Midbrain (tissue), 1 donor: ENCODE data around the gene CDV3.
"Not testable (repeated sequence)": the region's sequence is repeated elsewhere in the genome, so short reads cannot be mapped to it uniquely, and the experiment has no call there.

Source experiments
- DNase-seq: peaks from one replicate; lab custom pipeline; 2025; lab: John Stamatoyannopoulos, UW

CDV3 gene, protein sequence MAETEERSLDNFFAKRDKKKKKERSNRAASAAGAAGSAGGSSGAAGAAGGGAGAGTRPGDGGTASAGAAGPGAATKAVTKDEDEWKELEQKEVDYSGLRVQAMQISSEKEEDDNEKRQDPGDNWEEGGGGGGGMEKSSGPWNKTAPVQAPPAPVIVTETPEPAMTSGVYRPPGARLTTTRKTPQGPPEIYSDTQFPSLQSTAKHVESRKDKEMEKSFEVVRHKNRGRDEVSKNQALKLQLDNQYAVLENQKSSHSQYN

DNA sequence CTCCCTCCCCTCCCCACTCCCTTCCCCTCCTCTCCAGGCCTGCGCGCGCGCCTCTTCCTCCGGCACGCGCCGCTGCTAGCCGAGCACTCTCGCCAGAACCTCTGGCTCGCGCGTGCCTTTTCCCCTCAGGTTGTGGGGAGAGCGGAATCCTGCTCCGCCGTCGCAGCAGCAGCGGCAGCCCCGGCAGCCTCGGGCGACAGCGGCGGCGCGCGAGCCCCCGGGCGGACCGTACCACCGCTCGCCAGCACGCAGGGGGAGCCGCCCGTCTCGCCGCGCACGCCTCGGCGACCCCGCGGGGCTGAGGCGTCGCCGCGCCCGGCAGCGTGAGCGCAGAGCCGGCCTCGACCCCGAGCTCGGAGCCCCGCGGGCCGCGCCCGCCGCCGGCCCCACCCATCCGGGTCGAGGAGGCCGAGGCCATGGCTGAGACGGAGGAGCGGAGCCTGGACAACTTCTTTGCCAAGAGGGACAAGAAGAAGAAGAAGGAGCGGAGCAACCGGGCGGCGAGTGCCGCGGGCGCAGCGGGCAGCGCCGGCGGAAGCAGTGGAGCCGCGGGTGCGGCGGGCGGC is at the start of gene CDV3:
Gene CDV3 (plus strand): TSS at position 58 of the 566 bp plus-strand sequence. CDS start 359 bp downstream, at position 417.
- no peak for DNase-seq

DNA sequence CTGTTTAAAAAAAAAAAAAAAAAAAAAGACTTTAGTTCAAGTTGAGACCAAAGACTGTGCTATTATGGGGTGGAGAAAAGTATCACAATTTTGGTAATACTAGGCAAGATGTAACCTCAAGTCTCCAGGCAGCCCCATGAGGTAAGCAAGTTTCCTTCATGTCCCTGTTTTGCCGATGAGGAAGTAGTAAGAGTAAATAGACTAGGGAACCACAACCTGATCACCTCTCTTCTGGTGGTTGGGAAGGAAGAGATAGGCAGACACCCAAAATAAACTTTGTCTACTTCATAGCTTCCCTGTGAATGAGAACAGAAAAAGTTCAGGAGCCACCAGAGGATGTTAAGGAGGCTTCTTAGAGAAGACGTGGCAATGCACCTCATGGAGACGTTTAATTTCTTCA is 49.7 kb upstream of the CDV3 start:
- not testable (repeated sequence) for DNase-seq

DNA sequence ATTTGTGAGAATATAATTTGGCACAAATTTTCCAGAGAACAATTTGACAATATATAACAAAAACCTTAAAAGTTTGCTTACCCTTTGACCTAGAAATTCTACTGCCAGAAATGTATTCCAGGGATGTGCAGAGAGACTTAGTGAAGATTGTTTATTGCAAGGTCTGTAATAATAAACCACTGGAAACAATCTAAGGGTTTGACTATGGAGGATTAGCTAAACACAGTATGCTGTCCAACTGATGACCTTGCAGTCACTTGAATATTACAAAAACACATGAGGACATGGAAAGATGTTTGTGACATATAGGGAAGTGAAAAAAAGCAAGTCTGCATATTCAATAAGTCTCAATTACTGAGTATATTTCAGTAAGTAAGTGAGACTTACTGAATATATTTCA is 48.1 kb upstream of the CDV3 start:
- DNase-seq: no peak

DNA sequence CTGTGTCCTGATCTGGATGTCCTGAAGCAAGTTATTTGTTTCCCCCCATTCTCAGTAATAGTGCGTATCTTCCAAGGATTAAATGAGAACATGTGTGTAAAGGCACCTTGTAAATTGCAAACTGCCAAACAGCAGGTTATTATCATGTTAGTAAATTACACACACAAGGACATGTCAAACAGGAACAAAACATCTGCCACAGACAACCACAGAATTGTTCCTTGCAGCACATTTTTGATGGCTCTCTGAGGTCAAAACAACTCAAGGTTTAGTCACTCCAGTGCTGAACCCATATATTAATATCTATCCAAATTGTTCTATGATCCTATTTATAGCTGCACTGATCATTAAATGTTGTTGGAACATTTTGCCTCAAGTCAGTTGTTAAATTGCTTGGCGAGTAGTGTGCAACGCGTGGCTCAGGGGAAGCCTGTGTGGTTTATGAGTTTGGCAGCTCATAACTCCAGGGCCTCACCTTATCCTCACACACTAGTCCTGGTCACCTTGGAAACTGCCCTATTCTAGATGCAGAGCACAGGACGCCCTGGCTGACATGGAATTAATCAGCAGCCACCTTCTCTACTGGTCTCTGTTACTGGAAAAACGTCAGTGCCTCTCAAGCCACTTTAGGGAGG is 46.3 kb upstream of the CDV3 start:
- no peak for DNase-seq

DNA sequence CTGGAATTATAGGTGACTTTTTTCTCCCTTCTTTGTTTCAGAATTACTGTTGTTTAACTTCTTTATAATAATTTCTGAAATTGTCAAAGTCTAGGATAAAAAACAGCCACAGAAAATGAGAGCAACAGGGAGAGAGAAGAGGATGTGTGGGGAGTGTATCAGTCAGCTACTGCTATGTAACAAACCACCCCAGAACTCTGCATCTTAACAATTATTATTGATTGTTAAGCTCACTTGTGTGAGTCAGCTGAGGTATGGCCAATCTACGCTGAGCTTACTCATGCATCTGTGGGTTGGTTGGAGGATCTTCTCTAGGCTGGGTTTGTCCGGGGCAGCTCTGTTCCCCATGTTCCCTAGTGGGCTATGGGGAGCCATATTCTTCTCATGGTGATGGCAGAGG is 43.7 kb upstream of the CDV3 start:
- DNase-seq: no peak

DNA sequence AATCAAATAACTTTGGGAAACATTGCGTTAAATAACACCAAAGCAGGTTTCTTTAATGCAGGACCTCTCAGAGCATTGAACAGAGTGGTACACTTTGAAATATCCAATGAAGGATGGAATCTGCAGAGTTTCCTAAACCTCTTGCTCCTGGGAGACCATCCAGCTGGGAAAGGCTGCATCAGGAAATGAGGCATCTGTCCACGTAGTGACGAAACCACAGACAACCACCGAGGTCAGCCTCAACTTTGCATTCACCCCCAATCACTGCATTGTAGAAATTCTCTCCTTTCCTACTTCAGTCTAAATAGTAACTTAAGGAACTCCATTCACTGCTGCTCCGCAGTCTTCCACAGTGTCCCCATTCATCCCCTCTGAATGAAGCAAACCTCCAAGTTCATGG is 41.5 kb upstream of the CDV3 start:
- no peak for DNase-seq

DNA sequence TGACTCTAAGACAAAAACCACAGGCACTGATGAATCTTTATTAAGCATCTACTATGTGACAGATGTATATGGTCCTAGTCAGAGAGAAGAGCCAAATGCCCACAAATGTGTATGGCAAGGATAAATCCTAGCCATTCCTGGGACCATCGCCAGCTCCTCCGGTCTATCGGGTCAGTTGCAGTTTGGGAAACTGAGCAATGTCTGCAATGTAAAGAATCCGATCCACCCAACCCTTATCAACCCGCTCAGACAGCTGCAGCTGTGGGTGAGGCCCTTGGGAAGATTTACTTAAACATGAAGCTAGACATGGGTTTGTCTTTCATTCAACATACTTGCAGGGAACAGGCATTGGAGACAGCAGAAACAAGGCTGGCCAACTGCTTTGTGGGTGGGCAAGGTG is 40.5 kb upstream of the CDV3 start:
- no peak for DNase-seq

DNA sequence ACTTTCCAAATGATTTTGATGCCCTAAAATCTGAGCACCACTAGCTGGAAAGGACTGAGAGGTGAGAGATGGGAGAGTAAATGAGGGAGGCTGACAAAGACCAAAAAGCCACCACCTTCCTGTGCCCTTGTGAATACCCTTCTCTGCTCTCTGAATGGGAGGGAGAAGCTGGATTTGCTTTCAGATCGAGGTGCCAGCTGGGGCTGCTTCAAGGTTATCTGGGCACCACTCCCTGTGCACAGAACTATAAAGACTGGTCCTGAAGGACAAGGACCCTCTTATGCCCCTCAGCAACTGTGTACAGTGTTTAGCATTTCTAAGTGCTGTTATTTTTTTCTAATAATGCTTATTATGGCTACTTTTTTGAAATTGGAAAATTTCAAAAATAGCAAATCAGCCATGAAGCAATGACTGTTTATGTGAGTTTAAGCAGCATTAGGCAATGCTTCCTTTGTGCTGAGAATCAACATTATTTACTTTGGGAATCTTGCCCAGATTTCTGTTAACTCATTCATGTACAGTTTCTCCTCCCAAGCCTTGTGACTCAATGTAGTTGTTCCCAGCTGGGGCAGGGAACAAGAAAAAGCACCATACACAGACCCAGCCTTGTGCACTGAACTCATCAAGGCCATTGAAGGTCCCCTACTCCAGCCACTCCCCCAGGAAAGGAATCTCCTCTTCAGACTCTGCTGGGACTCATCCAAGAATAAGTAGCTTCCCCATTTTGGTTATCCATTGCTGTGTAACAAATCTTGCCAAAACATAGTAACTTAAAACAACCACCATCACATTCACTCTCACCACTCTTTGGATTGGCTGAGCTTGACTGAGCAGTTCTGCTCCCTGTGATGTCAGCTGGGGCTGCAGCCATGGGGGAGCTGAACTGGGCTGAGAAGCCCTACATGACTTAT is 37.3 kb upstream of the CDV3 start:
- DNase-seq: no peak

DNA sequence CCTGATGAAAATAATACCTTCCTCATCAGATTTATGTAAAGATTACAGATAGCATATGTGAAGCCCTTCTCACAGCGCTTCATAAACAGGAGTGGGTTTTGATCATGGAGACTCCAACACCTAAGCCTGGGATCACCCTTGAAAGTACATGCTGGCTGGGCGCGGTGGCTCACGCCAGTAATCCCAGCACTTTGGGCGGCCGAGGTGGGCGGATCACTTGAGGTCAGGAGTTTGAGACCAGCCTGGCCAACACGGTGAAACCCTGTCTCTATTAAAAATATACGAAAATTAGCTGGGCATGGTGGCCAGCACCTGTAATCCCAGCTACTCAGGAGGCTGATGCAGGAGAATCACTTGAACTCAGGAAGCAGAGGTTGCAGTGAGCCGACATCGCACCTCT is 36.4 kb upstream of the CDV3 start:
- not testable (repeated sequence) for DNase-seq

DNA sequence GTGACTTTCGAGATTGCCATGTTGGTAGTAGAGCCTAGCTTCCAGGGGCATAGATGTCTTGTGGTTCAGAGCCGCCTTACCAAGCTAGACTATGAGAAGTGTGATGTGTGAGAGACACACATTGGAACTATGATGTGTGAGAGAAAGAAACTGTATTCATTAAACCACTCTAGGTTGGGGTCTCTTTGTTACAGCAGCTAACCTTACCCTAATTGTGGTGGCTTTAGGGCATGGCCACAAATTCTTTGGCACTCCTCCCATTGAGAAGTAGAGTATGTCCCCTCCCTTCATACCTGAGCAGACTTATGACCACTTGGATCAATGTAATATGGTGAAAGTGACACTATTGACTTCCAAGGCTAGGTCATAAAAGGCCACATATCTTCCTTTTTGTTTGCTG is 35.3 kb upstream of the CDV3 start:
- DNase-seq: no peak

DNA sequence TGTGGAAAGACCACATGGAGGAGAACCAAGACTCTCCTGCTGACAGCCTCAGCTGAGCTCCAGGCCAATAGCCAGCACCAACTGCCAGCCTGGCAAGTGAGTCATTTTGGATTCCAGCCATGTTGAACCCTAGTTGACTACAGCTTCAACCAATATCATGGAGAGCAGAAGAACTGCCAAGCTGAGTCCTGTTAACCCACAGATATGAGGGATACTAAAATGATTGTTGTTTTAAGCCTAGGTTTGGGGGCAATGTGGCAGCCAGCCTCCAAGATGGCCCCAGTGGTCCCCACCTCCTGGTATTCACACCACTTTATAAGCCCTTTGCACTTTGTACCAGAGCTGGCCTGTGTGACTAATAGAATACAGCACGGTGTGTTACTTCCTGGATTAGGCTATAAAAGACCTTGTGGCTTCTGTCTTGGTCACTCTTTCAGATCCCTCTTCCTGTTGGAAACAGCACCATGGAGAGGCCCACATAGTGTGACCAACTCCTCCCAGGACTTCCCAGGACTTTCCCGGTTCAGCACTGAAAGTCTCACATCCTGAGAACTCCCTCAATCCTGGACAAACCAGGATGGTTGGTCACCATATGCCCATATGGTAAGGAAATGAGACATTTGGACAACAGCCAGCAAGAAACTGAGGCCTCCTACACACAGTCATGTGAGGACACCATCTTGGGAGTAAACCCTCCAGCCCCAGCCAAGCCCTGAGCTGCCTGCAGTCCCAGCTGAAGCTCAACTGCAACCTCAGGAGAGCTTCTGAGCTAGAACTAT is 32.4 kb upstream of the CDV3 start:
- no peak for DNase-seq

DNA sequence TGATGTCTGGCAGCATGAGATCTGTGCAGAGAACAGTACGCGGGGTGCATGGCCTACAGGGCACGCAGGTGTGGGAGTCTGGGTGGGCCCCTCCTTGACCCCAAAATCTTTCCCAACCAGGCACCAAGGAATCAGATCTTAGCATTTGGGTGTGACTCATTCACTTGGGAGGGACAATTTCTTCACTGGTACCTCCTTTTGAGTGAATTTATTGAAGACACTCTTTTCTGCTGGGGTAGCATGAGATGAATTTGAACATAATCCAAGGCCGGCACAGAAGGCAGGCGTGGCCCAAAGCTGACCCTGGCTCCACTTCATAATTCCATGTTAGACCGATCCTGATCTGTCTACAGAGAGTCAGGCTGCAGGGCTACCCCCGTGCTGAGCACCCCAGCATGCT is 30.6 kb upstream of the CDV3 start:
- DNase-seq: no peak

DNA sequence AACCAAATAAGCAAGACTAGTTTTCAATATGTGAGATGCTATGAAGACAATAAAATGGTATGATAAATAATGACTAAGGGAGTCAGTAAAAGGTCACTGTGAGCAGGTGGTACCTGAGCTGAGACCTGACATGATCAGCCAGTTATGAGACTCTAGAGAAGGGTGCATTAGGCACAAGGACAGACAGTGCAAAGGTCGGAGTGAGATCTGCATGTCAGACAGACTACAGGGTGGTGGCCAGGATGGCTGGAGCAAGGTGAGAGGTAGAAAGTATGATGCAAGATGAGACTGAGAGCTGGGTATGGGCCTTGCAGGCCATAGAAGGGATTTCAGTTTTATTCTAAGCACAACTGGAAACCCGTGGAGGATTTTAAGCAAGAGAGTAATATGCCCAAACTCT is 28.5 kb upstream of the CDV3 start:
- DNase-seq: not testable (repeated sequence)

DNA sequence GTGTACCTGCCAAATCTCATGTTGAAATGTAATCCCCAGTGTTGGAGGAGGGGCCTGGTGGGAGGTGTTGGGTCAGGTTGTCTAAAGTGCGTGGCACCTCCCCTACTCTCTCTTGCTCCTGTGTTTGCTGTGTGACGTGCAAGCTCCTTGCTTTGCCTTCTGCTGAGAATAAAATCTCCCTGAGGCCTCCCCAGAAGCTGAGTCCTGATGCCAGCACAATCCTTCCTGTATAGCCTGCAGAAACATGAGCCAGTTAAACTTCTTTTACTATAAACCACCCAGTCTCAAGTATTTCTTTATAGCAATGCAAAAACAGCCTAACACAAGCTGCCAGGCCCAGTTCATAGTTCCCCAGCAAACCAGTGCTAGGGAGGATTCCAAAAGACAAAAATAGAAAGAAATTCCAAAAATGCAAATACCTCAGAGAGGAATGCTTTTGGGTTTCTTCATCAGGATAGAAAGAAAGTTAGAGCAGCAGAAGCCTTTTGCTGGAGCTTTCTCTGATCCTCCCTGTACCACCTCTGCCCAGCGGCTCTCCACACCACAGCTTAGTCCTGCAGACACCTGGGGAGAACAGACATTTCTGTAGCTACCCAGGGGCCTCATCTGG is 25.9 kb upstream of the CDV3 start:
- no peak for DNase-seq

DNA sequence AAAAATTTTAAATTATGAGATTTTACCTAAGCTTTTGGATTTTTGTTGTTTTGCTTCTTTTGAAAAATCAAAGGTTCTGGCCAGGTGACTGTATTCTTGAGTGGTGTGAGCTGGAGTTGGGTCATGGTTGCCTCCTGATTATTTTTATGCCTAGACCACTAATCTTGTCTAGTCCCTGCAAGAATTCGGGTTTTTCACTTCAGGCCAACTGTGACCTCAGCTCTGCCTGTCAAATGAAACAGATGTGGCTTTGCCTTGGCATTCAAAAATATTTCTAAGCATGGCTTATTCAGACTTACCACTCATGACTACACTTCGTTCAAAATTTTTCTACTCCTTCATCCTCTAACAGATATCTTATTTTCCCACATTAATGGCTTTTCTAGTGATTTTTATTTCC is 25.4 kb upstream of the CDV3 start:
- no peak for DNase-seq

DNA sequence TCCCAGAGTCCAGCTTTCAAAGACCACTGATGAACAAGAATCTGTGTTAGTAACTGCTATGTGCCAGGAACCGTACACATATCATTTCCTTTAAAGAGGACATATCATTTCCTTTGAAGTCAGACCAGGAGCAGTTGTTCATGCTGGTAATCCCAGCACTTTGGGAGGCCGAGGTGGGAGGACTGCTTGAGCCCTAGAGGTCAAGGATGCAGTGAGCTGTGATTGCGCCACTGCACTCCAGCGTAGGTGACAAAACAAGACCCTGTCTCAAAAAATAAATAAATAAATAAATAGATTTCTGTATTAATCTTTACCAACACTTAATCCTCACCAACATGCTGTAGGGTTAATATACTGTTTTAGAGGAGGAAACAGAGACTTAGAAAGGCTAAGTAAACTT is 23.9 kb upstream of the CDV3 start:
- no peak for DNase-seq

DNA sequence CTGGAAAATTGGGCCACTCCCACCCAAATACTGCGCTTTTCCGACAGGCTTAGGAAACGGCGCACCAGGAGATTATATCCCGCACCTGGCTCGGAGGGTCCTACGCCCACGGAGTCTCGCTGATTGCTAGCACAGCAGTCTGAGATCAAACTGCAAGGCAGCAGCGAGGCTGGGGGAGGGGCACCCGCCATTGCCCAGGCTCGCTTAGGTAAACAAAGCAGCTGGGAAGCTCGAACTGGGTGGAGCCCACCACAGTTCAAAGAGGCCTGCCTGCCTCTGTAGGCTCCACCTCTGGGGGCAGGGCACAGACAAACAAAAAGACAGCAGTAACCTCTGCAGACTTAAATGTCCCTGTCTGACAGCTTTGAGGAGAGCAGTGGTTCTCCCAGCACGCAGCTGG is 21.9 kb upstream of the CDV3 start:
- not testable (repeated sequence) for DNase-seq

DNA sequence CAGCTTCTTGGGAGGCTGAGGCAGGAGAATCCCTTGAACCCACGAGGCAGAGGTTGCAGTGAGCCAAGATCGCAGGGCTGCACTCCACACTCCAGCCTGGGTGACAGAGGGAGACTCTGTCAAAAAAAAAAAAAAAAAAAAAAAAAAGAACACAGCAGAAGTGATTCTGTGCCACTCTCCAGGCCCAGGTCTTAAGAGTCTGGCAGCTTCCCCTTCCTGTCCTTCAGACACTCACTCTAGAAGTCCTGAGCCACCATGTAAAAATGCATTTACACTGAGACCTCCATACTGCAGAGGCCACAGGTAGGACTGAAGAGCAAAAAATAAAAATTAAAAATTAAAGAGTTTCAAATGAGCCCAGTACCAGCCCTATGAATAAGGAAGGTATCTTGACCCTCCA is 11.8 kb upstream of the CDV3 start:
- DNase-seq: no peak

DNA sequence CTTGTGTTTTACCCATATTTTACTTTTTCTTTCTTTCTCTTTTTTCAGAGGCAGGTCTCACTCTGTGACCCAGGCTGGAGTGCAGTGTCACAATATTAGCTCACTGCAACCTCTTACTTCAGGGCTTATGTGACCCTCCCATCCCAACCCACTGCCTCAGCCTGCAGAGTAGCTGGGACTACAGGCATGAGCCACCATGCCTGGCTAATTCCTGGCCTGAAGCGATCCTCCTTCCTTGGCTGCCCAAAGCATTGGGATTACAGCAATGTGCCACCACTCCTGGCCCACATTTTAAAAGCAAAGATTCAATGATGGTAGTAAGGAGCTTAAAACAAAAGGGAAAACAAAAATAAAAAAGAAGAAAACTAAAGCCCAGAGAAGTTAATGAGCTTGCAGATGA is 11.1 kb upstream of the CDV3 start:
- DNase-seq: no peak

DNA sequence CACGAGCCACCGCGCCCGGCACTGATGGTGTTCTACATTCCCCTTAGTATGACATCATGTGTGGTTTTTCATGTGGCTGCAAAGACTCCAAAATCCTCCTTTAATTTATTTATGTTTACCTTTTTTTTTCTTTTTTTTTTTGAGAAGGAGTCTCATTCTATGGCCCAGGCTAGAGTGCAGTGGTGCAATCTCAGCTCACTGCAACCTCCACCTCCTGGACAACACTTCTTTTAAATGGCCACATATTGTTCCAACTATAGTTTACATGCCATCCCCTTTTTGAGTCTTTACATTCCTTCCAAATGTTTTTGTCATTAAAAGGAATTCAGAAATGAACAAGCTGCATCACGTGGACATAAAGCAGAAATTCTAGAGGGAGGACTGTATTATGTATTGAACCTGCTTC is 10.3 kb upstream of the CDV3 start:
- DNase-seq: no peak

DNA sequence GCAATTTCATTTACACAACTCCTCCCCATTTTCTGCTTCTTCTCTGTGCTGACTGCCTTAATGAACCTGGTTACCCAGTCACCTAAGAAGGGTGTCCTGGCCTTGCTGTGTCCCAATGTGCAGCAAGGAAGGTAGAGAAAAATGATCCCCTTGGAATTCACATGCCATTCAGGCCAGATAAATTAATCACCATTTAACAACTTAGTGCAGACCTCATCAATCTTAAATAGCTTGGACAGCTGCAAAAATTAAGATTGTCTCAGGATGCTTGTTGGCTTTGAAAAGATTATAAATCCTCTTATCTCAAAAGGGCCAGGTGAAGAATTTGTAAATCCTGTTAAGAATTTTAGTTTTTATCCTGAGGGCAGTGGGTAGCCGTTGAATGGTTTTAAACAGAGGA is 9.7 kb upstream of the CDV3 start:
- DNase-seq: no peak
